Mucosa of stomach (tissue), 1 donor: ENCODE measurements around the gene LRRC3.

ENCODE experiments used
- H3K27me3 ChIP-seq: one replicate; pipeline ENCODE4 v1.7.0; 2013; ENCODE audit warnings: mild to moderate bottlenecking, low read length; ENCODE audit not compliant: control insufficient read depth, insufficient read depth
- H3K36me3 ChIP-seq: one replicate; pipeline ENCODE4 v1.7.0; 2013; ENCODE audit warnings: low read length; ENCODE audit not compliant: control insufficient read depth, insufficient read depth
- H3K4me1 ChIP-seq: one replicate; pipeline ENCODE4 v1.7.0; 2013; ENCODE audit warnings: mild to moderate bottlenecking, low read length; ENCODE audit not compliant: control insufficient read depth, insufficient read depth
- H3K4me3 ChIP-seq: one replicate; pipeline ENCODE4 v1.7.0; 2013; ENCODE audit warnings: low read length
- H3K9ac ChIP-seq: one replicate; pipeline ENCODE4 v1.7.0; 2013; ENCODE audit warnings: mild to moderate bottlenecking, low read length, moderate library complexity
- H3K9me3 ChIP-seq: one replicate; pipeline ENCODE4 v1.7.0; 2013; ENCODE audit warnings: mild to moderate bottlenecking, low read length, moderate library complexity; ENCODE audit not compliant: control insufficient read depth
- donor health status: Pancreatic carcinoma.

LRRC3 gene

GRCh38 chr21:44444286-44444931, 10.9 kb upstream of the LRRC3 start:
- Histone ChIP-seq H3K9ac (no peak overlapping the region), H3K9me3 (no peaks in the 10 kb centered on the region), H3K27me3 (peaks cover 10% of the 10 kb centered on the region), H3K4me1 (peaks cover under 1% of the 10 kb centered on the region), H3K36me3 (no peaks in the 10 kb centered on the region), H3K4me3 (no peak overlapping the region)

DNA sequence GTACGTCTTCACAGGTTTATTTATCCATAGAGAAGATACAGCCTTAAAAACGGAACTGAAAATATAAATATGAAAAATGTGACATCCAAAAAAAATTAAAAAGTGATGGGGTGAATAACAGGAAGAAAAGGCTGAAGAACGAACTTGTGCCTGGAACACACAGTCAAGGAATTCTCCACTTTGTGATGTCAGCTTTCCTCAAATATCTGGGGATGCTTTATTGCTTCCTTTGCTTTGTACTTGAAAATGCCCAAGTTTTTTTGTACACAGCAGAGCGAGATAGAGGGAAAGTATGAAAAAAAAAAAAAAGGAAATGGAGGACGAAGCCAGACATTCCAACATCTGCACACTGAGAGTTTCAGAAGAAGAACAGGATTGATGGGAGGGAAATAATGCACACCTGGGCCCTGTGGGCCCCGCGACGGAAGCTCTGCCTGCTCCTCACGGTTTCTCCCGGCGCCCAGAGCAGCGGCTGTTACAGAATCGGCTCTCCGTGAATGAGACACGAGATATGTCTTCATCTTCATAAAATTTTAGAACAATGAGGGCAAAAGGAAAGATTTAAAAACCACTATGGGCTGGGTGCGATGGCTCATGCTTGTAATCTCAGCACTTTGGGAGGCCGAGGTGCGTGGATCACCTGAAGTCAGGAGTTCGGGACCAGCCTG, 10.0 kb upstream of the LRRC3 start:
- Histone ChIP-seq H3K4me3 (no peak overlapping the region), H3K9ac (no peak overlapping the region), H3K9me3 (no peaks in the 10 kb centered on the region), H3K4me1 (no peaks in the 10 kb centered on the region), H3K36me3 (no peaks in the 10 kb centered on the region), H3K27me3 (peaks cover 10% of the 10 kb centered on the region)

GRCh38 chr21:44448651-44449131, 6.6 kb upstream of the LRRC3 start:
- Histone ChIP-seq H3K27me3 (peaks cover 10% of the 10 kb centered on the region), H3K36me3 (no peaks in the 10 kb centered on the region), H3K9me3 (no peaks in the 10 kb centered on the region), H3K4me3 (no peak overlapping the region), H3K9ac (no peak overlapping the region), H3K4me1 (no peaks in the 10 kb centered on the region)

GRCh38 chr21:44449473-44450363, 5.6 kb upstream of the LRRC3 start:
- H3K27me3 ChIP-seq: peaks cover 7% of the 10 kb centered on the region
- no peaks in the 10 kb centered on the region for H3K36me3 ChIP-seq
- H3K4me3 ChIP-seq: no peak overlapping the region
- no peaks in the 10 kb centered on the region for H3K4me1 ChIP-seq
- H3K9ac ChIP-seq: no peak overlapping the region
- H3K9me3 ChIP-seq: no peaks in the 10 kb centered on the region

DNA sequence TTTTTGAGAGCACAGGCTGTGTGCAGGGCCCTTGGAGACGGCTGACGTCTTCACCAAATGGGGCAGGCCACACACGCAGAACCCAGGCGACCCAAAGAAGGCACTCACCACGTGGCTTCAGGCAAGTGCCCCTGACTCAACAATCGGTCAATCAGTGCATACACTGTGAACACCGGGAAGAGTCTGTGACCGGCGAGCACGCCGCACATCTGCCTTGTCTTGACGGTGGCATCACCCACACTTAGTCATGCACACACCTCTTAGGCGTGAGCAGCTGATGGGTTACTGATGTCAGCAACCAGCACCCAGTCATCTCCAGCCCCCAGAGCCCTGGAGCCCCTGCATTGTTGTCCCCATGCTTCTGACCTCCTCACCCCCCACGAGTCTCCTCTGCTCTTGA, 4.9 kb upstream of the LRRC3 start:
- no peaks in the 10 kb centered on the region for H3K36me3 ChIP-seq
- no peaks in the 10 kb centered on the region for H3K4me1 ChIP-seq
- H3K9ac ChIP-seq: no peak overlapping the region
- no peak overlapping the region for H3K4me3 ChIP-seq
- no peaks in the 10 kb centered on the region for H3K9me3 ChIP-seq
- H3K27me3 ChIP-seq: peaks cover 7% of the 10 kb centered on the region

DNA sequence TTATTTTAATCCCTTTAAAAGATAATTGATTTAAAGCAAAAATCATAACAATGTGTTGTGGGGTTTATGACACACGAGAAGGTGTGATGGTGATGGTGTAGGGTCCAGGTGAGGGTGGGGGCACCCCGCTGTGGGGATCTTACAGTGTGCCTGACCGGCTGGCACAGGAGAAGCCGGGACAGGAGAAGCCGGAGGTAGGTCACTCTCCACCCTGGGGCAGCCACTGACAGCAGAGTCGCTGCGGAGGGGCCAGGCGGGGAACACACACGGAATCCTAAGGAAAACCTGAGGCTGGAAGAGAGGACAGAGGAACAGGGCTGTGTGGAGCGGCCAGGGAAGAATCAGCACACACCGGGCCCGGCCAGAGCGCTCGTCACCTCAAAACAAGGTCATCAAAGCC, 4.3 kb upstream of the LRRC3 start:
- peaks cover under 1% of the 10 kb centered on the region for H3K4me1 ChIP-seq
- H3K36me3 ChIP-seq: no peaks in the 10 kb centered on the region
- H3K4me3 ChIP-seq: no peak overlapping the region
- H3K9me3 ChIP-seq: no peaks in the 10 kb centered on the region
- peaks cover 7% of the 10 kb centered on the region for H3K27me3 ChIP-seq
- no peak overlapping the region for H3K9ac ChIP-seq

- H3K36me3 ChIP-seq: no peaks in the 10 kb centered on the region
- no peaks in the 10 kb centered on the region for H3K9me3 ChIP-seq
- H3K9ac ChIP-seq: no peak overlapping the region
- H3K4me3 ChIP-seq: no peak overlapping the region
- peaks cover 7% of the 10 kb centered on the region for H3K27me3 ChIP-seq
- peaks cover 16% of the 10 kb centered on the region for H3K4me1 ChIP-seq
Observed at GRCh38 chr21:44453120-44453519, 2.2 kb upstream of the LRRC3 start.

GRCh38 chr21:44454058-44454457, 1.3 kb upstream of the LRRC3 start:
- H3K9me3 ChIP-seq: no peaks in the 10 kb centered on the region
- no peak overlapping the region for H3K4me3 ChIP-seq
- no peaks in the 10 kb centered on the region for H3K27me3 ChIP-seq
- peaks cover 17% of the 10 kb centered on the region for H3K4me1 ChIP-seq
- H3K9ac ChIP-seq: no peak overlapping the region
- no peaks in the 10 kb centered on the region for H3K36me3 ChIP-seq

DNA sequence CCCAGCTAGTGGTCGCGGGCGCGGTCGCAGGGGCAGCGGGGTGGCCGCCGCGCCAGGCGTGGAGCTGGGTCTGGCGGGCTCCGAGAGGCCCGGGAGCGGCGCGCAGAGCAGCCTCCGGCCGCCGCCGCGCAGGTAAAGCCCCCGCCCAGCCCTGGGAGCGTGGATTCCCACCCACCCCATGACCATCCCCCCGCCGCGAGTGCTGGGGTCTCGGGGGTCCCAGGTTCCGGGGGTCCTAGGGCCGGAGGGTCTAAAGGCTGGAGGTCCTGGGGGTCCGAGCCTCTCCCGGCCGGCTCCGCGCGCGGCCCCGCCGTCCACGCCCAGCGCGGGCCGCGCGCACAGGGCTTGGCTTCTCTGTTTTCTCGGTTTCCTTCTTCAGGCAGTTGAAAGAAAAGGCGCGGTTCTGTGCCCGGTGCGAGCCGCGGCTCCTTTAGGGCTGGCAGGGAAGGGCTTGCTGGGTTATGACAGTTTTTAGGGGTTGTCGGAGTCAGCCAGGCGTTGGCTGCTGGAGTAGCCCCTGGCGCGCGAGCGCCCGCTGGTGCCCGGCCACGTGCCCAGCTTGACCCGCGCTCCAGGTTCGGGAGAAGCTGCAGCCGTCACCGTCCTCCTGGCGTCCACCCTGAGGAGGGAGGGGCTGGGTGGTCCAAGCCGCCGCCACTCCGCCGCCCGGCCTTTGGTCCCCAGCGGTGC, 359 bp downstream of the LRRC3 start:
- H3K4me1 ChIP-seq: peaks cover 17% of the 10 kb centered on the region
- H3K9ac ChIP-seq: peak overlapping the region; percentile 62
- no peaks in the 10 kb centered on the region for H3K9me3 ChIP-seq
- H3K4me3 ChIP-seq: peak overlapping the region; percentile 22
- H3K36me3 ChIP-seq: no peaks in the 10 kb centered on the region
- H3K27me3 ChIP-seq: no peaks in the 10 kb centered on the region

DNA sequence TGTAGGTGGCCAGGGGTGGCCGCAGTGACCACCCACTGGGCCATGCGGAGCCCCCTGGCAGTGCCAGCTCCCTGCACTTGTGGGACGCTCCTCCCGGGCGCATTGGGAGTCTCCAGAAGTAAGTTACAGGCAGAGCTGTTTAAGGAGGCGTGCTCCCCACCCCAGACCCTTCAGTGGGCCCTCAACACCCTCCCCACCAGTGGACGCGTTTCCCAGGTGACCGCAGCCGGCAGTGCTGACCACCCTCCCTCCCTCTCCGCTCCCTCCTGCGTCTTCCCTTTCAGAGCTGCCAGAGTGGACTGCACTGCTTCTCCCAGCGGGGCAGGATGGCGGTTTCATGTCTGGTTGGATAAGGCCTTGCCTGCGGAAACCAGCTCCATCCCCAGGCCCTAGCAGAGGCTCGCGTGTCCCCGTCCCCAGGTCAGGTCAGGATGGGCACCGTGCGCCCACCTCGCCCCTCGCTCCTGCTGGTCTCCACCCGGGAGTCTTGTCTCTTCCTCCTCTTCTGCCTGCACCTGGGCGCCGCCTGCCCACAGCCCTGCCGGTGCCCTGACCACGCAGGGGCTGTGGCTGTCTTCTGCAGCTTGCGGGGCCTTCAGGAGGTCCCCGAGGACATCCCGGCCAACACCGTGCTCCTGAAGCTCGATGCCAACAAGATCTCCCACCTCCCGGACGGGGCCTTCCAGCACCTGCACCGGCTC, 1.1 kb downstream of the LRRC3 start:
- Histone ChIP-seq H3K9me3 (no peaks in the 10 kb centered on the region), H3K4me1 (peaks cover 17% of the 10 kb centered on the region), H3K9ac (peak overlapping the region; percentile 62), H3K4me3 (peak overlapping the region; percentile 22), H3K27me3 (no peaks in the 10 kb centered on the region), H3K36me3 (no peaks in the 10 kb centered on the region)
